GM18507 (cell line): Measurements from ENCODE around the gene AOAH.
A peak's percentile ranks its signal among the peaks of the same experiment; 100 is the strongest.
"Not testable (repeated sequence)": the region's sequence is repeated elsewhere in the genome, so short reads cannot be mapped to it uniquely, and the experiment has no call there.

ENCODE experiments used
- DNase-seq: peaks from one replicate; pipeline ENCODE4 v3.0.0; 2011; ENCODE audit warnings: low read depth; ENCODE audit not compliant: insufficient read length; ENCODE audit errors: extremely low spot score
- FAIRE-seq: peaks from 2 replicates; lab custom pipeline; 2011; peaks lifted over from hg19 to GRCh38; lab: Jason Lieb, UNC

The AOAH gene

GRCh38 chr7:36527549-36527913 is 196.8 kb downstream of the AOAH start:
- DNase-seq (no peak), FAIRE-seq (no peak)

GRCh38 chr7:36526863-36527548 is 197.3 kb downstream of the AOAH start:
- FAIRE-seq (peak; percentile 46), DNase-seq (peak; percentile 17)

GRCh38 chr7:36523371-36524101 is 200.8 kb downstream of the AOAH start:
- no peak for DNase-seq
- no peak for FAIRE-seq

DNA sequence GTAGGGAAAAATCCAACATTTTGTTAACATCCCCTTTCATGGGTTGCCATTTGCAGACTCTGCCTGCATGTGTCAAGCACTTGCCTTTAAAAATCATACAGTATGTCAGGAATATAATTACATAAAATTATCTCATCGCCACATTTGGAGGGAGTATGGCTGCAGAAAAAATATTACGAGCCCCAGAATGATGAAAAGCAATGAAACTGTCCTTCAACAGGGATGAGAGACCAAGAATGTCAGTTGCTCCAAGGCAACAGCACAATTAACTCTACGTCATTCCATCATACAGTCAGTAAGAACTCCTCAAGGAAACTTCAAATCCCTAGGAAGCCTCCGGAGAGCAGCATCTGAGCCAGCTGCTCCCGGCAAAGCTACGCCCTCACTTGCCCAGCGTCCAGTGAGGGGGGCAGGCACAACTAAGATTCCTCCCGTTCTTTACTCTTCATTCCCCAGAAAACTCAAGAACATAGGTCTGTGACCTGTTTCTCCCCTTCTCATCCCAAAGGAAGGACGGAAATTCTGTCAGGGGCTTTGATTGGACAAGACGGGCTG is 201.8 kb downstream of the AOAH start:
- DNase-seq (no peak), FAIRE-seq (no peak)

DNA sequence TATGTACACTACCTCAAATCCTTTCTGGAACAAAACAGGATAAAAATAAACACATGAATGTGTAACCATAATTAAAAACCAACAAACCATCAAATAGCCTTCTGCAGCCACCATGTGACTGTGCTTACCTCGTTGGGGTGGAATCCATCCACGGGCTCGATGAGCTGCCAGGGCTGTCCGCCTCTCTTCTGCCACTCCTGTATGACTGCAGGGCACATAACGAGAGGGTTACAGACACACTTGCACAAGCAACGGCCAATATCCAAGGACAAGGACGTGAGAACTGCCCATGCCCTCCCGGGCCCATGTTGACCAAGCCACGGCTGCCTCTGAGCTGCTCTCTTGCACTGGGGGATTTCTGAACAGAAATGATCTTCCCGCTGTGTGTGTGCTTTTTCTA is 202.4 kb downstream of the AOAH start:
- FAIRE-seq (no peak), DNase-seq (no peak)

GRCh38 chr7:36521133-36521532 is 203.2 kb downstream of the AOAH start:
- FAIRE-seq (no peak), DNase-seq (no peak)

DNA sequence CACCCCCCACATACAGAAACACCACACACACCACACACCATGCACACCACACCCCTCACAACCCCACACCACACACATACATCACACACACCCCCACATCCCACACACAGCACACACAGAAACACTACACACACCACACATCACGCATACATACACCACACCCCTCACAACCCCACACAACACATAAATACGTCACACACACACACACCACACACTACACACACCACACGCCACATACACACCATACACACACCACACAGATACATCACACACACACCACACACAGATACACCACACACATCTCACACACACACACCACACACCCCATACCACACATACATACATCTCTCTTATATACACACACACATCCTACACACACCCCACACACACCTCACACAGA is 208.4 kb downstream of the AOAH start:
- FAIRE-seq: no peak
- no peak for DNase-seq

DNA sequence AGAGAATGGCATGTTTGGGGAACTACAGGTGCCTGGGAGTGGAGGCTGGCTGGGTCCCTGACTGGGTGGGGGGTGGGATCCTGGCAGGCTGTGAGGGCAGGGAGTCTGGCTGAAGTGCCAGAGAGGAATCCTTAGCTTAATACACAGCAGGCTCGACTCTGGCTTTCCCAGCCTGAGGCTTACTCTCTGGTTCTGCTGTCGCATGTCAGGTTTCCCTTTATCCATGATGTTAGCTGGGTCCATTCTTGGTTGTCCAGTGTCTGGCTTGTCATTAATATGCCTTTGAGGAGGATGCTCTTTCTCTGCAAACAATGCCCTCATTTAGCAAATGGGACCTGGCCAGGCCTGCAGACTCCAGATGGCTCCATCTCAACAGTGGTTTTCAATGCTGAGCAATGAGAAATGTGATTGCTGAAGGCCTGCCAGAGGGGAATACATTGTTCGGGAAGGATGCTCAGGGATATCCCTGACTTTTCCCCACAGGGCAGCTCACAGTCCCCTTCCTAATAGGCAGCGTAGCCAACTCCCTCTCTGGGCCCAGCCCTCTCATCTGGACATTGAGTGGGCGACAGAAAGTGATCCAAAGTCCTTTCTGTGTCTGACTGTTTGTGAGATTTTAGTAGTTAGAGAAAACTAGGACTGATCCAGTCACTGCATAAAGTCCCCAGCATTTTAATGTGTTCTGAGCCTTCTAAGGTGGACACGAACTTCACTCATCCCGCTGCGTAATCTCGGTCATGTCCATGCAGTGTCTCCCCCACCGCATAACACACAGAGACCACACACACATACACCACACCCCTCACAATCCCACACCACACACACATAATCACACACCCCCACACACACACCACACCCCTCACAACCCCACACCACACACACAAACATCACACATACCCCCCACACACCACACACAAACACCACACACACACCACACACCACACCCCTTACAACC is 209.7 kb downstream of the AOAH start:
- DNase-seq (no peak), FAIRE-seq (no peak)

DNA sequence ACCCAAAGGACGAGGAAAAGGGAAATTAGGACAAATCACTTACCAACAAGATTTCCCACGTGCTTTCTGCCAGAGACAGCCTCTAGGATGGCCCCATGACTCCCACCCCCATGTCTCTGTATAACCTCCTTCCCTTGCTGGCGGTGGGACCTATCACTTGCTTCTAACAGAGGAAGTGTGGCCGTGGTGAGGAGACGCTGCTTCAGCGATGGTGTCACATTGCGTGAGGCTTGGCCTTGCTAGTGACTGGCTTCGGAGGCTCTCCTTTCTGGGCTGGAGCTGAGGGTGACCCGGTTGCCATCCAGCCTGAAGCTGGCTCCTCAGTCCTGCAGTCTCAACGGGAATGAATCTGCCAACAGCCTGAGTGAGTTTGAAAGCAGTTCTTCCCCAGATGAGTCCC is 210.9 kb downstream of the AOAH start:
- FAIRE-seq: no peak
- no peak for DNase-seq

GRCh38 chr7:36512616-36513015 is 211.7 kb downstream of the AOAH start:
- no peak for DNase-seq
- no peak for FAIRE-seq

- no peak for DNase-seq
- FAIRE-seq: no peak
These were observed 214.3 kb downstream of the AOAH start for GRCh38 chr7:36509962-36510361.

- FAIRE-seq: no peak
These were observed 216.5 kb downstream of the AOAH start for GRCh38 chr7:36507475-36508440.

GRCh38 chr7:36506820-36507219 is 217.5 kb downstream of the AOAH start:
- no peak for FAIRE-seq

More at GRCh38 chr7:36507475-36508440, 216.5 kb downstream of the AOAH start:
- DNase-seq: no peak

GRCh38 chr7:36506130-36506798 is 218.0 kb downstream of the AOAH start:
- FAIRE-seq (no peak), DNase-seq (no peak)

More at GRCh38 chr7:36506820-36507219, 217.5 kb downstream of the AOAH start:
- DNase-seq: no peak

- not testable (repeated sequence) for FAIRE-seq, DNase-seq
These were observed 219.7 kb downstream of the AOAH start for GRCh38 chr7:36504617-36505016.

DNA sequence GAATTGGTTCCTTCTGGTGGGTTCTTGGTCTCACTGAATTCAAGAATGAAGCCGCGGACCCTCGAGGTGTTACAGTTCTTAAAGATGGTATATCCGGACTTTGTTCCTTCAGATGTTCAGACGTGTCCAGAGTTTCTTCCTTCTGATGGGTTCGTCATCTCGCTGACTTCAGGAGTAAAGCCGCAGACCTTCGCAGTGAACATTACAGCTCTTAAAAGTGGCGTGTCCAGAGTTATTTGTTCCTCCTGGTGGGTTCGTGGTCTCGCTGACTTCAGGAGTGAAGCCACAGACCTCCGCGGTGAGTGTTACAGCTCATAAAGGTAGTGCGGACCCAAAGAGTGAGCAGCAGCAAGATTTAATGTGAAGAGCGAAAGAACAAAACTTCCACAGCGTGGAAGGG is 220.1 kb downstream of the AOAH start:
- DNase-seq, FAIRE-seq: not testable (repeated sequence)

- DNase-seq (no peak), FAIRE-seq (no peak)
These were observed 226.5 kb downstream of the AOAH start for GRCh38 chr7:36497775-36498174.

- not testable (repeated sequence) for FAIRE-seq, DNase-seq
These were observed 227.1 kb downstream of the AOAH start for GRCh38 chr7:36497176-36497575.
